Stomach (tissue), 4 donors: ENCODE results near the gene LDHD.

Experiments
- CTCF ChIP-seq, 7 experiments: fragments of 450-650 bp in 4 of 7; fragments of 200-600 bp in 3 of 7; sonication (generic) in 3 of 7; IDR thresholded peaks; one replicate each; pipeline ENCODE4 v1.5.1; 2016 to 2019; ENCODE audit warnings: antibody characterized with exemption in 7 of 7, control low read depth in 2 of 7, mild to moderate bottlenecking in 1 of 7
- EP300 ChIP-seq: sonication (generic); formaldehyde crosslinking; IDR thresholded peaks from one replicate; pipeline ENCODE4 v1.6.1; 2017; ENCODE audit warnings: antibody characterized with exemption
- POLR2A ChIP-seq, 4 donors: fragments of 450-650 bp; IDR thresholded peaks; one replicate each; pipeline ENCODE4 v1.6.1; 2016; ENCODE audit warnings: antibody characterized with exemption in 4 of 4, control low read depth in 2 of 4, mild to moderate bottlenecking in 1 of 4, moderate library complexity in 1 of 4
- POLR2AphosphoS5 ChIP-seq, 3 donors: sonication (generic); formaldehyde crosslinking; IDR thresholded peaks; one replicate each; pipeline ENCODE4 v1.6.1; 2016; ENCODE audit warnings: antibody characterized with exemption in 3 of 3

DNA sequence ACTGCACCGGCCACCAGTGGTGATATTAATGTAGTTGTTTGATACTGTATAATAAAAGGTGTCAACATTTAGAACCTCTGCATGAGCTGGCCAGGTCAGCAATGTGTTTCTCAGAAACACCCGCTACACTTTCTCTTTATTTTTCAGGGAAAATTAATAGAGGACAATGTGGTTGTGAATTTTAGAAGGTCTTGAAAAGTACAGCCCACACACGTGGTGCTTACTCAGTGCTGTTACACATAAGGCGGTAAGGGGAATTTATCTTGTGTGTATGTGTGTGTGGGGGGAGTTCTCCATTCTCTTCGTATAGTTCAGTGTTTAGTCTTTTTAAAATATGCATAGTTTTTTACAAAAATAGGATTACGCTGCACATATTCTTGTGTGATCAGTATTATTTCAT is 27.4 kb upstream of the LDHD start:
- TF ChIP-seq POLR2A (IDR thresholded peaks at IDR 0.05) (no peak), CTCF (IDR thresholded peaks at IDR 0.05) (no peak), POLR2AphosphoS5 (IDR thresholded peaks at IDR 0.05) (no peak), EP300 (no peak)
